Adrenal gland (tissue), 5 donors: ENCODE results near the gene SV2A.
"Not testable (repeated sequence)": the region's sequence is repeated elsewhere in the genome, so short reads cannot be mapped to it uniquely, and the experiment has no call there.

Experiments
- POLR2A ChIP-seq, 2 donors: fragments of 450-650 bp; IDR thresholded peaks; one replicate each; pipeline ENCODE4 v1.6.1; 2017; ENCODE audit warnings: antibody characterized with exemption in 2 of 2, mild to moderate bottlenecking in 2 of 2, moderate library complexity in 1 of 2
- TF ChIP-seq, protein P1 (sequence below), 6 experiments: fragments of 450-650 bp in 4 of 6; fragments of 200-600 bp in 2 of 6; sonication (generic) in 1 of 6; IDR thresholded peaks; 1 replicate in 5 of 6; 2 replicates in 1 of 6; pipeline versions ENCODE4 v1.5.1 to v1.8.0; 2016 to 2021; ENCODE audit warnings: antibody characterized with exemption in 6 of 6, mild to moderate bottlenecking in 2 of 6, moderate library complexity in 1 of 6
- donor health status: DM: no; HTN: no; CAD: no.

DNA sequence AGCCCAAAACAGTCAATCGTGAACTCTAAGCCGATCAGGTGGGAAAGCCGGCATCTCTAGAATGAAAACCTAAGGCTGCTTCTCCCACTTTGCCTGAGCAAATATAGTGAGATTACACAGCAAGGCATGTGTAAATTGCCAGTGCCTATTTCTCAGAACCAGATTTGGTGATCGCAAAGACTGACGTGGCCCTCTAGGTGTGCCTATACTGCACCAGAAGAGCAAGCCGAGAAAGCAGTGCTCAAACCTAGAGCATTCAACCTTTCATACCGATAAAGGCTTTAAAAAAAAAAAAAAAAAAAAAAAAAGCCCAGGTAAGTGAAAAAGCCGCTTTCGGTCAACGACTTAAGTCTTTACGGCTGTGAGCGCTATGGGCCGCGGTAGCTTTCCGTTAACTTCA lies 57.4 kb downstream of the SV2A start:
- TF ChIP-seq, protein P1, sequence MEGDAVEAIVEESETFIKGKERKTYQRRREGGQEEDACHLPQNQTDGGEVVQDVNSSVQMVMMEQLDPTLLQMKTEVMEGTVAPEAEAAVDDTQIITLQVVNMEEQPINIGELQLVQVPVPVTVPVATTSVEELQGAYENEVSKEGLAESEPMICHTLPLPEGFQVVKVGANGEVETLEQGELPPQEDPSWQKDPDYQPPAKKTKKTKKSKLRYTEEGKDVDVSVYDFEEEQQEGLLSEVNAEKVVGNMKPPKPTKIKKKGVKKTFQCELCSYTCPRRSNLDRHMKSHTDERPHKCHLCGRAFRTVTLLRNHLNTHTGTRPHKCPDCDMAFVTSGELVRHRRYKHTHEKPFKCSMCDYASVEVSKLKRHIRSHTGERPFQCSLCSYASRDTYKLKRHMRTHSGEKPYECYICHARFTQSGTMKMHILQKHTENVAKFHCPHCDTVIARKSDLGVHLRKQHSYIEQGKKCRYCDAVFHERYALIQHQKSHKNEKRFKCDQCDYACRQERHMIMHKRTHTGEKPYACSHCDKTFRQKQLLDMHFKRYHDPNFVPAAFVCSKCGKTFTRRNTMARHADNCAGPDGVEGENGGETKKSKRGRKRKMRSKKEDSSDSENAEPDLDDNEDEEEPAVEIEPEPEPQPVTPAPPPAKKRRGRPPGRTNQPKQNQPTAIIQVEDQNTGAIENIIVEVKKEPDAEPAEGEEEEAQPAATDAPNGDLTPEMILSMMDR (IDR thresholded peaks at IDR 0.05): not testable (repeated sequence)
- not testable (repeated sequence) for TF ChIP-seq POLR2A (IDR thresholded peaks at IDR 0.05)
